Neutrophil (primary cell): ENCODE data around the gene LDLRAD4.

Source experiments
- H3K27ac ChIP-seq: fragments of 200-600 bp; sonication (generic); 2 replicates; pipeline ENCODE4 v1.5.1; 2016; ENCODE audit warnings: mild to moderate bottlenecking, moderate library complexity
- H3K27me3 ChIP-seq: fragments of 200-600 bp; sonication (generic); 2 replicates; pipeline ENCODE4 v1.6.0; 2016; ENCODE audit warnings: mild to moderate bottlenecking
- H3K36me3 ChIP-seq: fragments of 200-600 bp; sonication (generic); 2 replicates; pipeline ENCODE4 v1.5.1; 2017
- H3K4me1 ChIP-seq, 2 experiments: fragments of 200-600 bp in 1 of 2; sonication (generic) in 1 of 2; 1 replicate in 1 of 2; 2 replicates in 1 of 2; pipeline versions ENCODE4 v1.5.1 to v1.6.1; 2013 to 2016; ENCODE audit warnings: low read depth in 1 of 2, low read length in 1 of 2, mild to moderate bottlenecking in 1 of 2, moderate library complexity in 1 of 2; ENCODE audit not compliant: control insufficient read depth in 1 of 2, insufficient read depth in 1 of 2
- H3K4me3 ChIP-seq, 2 experiments: fragments of 200-600 bp in 1 of 2; sonication (generic) in 1 of 2; 1 replicate in 1 of 2; 2 replicates in 1 of 2; pipeline ENCODE4 v1.5.1; 2013 to 2016; ENCODE audit warnings: low read depth in 1 of 2, low read length in 1 of 2, mild to moderate bottlenecking in 1 of 2, moderate library complexity in 1 of 2
- H3K9me3 ChIP-seq: fragments of 200-600 bp; sonication (generic); 2 replicates; pipeline ENCODE4 v1.5.1; 2016
- TF ChIP-seq, protein P1 (sequence below): fragments of 200-600 bp; sonication (generic); IDR thresholded peaks from 2 replicates; pipeline ENCODE4 v1.5.1; 2016; ENCODE audit warnings: antibody characterized with exemption

The LDLRAD4 gene

DNA sequence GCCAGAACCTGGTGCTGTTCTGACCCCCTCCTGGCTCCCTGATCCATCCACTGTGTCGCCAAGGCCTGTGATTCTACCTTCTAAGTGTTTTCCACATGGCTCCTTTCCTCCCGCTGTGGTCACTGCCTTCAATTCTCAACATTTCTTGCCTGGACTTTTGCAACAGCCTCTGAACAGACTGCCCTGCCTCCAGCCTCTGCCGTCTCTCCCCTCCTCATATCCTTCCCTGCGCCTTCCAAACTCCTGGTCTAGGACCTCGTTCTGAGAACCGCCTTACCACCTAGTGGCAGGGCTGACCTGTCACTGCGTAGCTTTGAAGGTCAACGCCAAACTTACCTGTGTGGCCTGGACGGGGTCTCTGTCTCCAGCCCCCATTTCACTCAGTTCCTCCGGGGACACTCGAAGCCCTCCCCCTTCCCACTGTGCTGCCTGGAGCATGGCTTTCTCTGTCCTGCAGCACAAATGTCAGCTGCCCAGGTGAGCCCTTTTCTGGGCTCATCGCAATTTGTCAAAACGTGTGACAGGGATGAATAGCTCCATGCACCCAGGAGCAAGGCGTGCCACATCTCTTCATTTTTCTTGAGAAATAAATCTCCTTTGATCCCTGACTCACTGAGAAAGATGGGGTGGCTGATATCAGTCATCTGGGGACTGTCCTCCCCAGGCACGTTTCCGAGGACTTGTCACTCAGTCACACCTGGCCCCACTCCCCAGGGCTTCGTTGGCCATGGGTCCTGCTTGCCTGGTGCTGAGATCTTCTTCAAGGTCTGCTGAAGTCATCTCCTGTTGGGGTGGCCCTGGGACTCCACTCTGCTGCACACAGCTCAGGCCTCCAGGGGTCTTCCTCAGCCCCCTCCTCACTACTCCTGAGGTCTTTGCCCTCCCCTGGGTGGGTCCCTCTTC is 46.7 kb downstream of the LDLRAD4 start:
- Histone ChIP-seq H3K9me3 (no peaks in the 10 kb centered on the region), H3K27me3 (peaks cover 17% of the 10 kb centered on the region), H3K27ac (no peak overlapping the region), H3K4me3 (no peak overlapping the region), H3K36me3 (no peaks in the 10 kb centered on the region), H3K4me1 (no peaks in the 10 kb centered on the region)
- TF ChIP-seq, protein P1, sequence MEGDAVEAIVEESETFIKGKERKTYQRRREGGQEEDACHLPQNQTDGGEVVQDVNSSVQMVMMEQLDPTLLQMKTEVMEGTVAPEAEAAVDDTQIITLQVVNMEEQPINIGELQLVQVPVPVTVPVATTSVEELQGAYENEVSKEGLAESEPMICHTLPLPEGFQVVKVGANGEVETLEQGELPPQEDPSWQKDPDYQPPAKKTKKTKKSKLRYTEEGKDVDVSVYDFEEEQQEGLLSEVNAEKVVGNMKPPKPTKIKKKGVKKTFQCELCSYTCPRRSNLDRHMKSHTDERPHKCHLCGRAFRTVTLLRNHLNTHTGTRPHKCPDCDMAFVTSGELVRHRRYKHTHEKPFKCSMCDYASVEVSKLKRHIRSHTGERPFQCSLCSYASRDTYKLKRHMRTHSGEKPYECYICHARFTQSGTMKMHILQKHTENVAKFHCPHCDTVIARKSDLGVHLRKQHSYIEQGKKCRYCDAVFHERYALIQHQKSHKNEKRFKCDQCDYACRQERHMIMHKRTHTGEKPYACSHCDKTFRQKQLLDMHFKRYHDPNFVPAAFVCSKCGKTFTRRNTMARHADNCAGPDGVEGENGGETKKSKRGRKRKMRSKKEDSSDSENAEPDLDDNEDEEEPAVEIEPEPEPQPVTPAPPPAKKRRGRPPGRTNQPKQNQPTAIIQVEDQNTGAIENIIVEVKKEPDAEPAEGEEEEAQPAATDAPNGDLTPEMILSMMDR = no peak

DNA sequence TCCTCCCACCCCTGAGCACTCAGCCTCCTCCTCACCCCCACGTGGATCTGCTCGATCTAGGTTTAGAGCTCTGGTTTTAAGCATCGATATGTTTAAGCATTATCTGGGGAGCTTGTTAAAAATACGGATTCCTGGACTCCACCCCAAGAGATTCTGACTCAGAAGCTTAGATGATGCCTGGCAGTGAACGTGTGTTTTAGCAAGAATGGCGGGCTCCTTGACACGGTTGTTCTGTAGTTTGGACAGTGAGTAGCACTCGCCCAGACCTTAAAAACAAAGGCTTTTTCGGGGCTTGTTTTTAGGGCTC is 47.3 kb downstream of the LDLRAD4 start:
- H3K4me3 ChIP-seq = no peak overlapping the region
- TF ChIP-seq, protein P1 = no peak
- no peaks in the 10 kb centered on the region for H3K4me1 ChIP-seq
- H3K27ac ChIP-seq = no peak overlapping the region
- H3K9me3 ChIP-seq = no peaks in the 10 kb centered on the region
- no peaks in the 10 kb centered on the region for H3K36me3 ChIP-seq
- H3K27me3 ChIP-seq = peaks cover 17% of the 10 kb centered on the region

DNA sequence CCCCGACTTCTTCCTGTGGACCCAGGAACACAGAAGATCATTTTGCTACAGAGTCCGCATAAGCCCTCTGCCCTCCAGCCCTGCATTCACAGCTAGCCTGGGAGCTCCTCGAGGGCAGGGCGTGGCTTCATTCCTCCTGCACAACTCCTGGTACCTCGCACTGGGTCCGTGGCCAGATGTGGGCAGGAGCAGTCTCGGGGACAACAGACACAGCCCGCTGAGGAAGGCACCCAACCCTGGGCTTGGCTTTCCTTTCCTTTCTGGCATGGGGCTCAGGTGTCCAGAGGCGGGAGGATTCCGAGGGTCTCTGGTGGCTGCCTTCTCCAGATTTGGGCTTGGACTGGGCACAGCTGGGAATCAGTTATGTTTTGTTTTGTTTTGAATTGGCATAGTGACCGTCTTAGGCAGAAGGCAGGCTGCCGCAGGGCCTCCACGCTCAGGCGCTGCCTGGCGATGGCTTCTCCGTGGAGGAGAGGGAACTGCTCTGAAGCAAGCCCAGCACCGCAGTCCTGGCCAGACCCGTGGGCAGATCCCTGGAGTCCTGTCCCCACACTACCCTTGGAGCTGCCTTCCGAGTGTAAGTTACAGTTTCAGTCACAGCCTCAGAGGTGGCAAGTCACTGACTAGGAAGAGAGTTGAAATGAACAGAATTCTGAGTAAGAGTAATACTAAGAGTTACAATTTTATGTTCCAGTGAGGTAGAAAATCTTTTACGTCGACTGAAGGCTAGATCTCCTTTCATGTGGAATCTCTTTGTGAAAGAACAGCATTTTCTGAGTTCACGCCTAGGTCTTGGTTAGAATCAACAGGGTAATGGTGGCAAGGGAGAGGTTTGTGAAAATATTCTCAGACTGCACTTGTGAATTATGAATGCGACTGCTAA is 47.9 kb downstream of the LDLRAD4 start:
- no peak overlapping the region for H3K27ac ChIP-seq

DNA sequence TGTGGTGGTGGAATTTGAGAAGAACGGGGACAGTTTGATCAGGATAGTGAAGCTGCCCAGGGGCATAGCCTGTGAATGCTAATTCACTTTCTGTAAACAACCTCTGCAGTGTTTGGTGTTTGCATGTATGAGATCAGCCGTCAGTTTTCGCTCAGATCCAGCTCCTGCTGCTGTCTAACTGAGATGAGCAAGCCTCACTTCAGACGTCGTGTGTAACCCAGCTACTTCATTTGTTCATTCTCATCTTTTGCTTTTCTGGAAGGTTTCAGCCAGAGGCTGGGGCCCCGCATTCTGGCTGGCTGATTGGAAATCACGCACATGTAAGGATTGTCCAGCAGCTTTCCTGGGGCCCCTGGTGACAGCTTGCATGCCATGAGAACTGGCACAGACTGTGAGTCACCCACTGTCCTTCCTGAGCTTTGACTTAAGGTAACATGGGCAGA is 48.9 kb downstream of the LDLRAD4 start:
- Histone ChIP-seq H3K9me3 (no peaks in the 10 kb centered on the region), H3K4me3 (no peak overlapping the region), H3K27me3 (peaks cover 17% of the 10 kb centered on the region), H3K4me1 (no peaks in the 10 kb centered on the region), H3K27ac (no peak overlapping the region), H3K36me3 (no peaks in the 10 kb centered on the region)
- TF ChIP-seq, protein P1 = no peak

More for the DNA sequence above, 47.9 kb downstream of the LDLRAD4 start:
- no peaks in the 10 kb centered on the region for H3K4me1 ChIP-seq
- TF ChIP-seq, protein P1 = no peak
- H3K9me3 ChIP-seq = no peaks in the 10 kb centered on the region
- no peak overlapping the region for H3K4me3 ChIP-seq
- no peaks in the 10 kb centered on the region for H3K36me3 ChIP-seq
- peaks cover 17% of the 10 kb centered on the region for H3K27me3 ChIP-seq

DNA sequence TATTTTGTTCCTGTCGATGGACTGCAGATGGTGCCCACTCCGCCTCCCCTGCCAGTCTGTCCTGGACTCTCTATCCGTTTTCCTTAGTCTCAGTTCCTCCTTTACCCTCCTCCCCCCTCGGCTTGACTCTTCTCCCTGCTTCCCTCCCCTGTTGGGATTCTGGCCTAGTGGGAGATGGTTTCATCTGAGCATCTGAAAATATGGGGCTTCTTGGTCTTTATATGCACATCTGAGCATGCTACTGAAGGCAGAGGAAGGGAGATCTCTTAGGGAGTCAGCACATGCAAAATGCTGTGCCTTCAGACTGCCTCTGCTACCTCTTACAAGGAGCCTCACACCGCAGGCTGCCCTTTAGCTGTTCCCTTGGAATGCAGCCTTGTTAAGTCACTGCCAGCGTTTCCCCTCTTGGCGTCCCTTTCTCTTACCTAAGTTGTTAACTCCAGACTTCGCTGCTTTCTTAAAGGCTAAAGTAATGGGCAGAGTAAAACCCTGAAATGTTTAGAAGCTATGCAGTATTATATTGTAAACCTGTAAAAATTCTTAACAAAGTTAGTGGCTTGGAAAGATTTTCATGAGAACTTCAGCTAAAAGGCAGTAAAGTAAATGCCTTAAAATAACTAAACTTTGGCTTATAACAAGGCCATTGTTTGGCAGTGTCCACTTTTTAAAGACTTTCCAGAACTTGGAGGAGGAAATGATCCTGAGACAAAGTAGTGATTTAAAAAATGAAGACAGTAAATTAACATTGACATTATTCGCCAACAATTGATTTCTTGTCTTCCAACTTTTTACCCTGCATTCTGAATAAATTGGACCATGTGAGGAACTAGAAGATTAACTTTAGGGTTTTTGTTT is 49.8 kb downstream of the LDLRAD4 start:
- no peak overlapping the region for H3K27ac ChIP-seq
- TF ChIP-seq, protein P1 = no peak
- H3K27me3 ChIP-seq = peaks cover 17% of the 10 kb centered on the region
- no peaks in the 10 kb centered on the region for H3K9me3 ChIP-seq
- H3K4me3 ChIP-seq = no peak overlapping the region
- no peaks in the 10 kb centered on the region for H3K36me3 ChIP-seq
- H3K4me1 ChIP-seq = no peaks in the 10 kb centered on the region
